HG02763 (cell line): Measurements from ENCODE around the gene ZFY.

ENCODE experiments used
- ATAC-seq: cut with Tn5 transposase; IDR thresholded peaks from one replicate; pipeline ENCODE4 v1.9.1; 2021; ENCODE audit warnings: mild to moderate bottlenecking, moderate library complexity; ENCODE audit not compliant: unreplicated experiment

The ZFY gene

DNA sequence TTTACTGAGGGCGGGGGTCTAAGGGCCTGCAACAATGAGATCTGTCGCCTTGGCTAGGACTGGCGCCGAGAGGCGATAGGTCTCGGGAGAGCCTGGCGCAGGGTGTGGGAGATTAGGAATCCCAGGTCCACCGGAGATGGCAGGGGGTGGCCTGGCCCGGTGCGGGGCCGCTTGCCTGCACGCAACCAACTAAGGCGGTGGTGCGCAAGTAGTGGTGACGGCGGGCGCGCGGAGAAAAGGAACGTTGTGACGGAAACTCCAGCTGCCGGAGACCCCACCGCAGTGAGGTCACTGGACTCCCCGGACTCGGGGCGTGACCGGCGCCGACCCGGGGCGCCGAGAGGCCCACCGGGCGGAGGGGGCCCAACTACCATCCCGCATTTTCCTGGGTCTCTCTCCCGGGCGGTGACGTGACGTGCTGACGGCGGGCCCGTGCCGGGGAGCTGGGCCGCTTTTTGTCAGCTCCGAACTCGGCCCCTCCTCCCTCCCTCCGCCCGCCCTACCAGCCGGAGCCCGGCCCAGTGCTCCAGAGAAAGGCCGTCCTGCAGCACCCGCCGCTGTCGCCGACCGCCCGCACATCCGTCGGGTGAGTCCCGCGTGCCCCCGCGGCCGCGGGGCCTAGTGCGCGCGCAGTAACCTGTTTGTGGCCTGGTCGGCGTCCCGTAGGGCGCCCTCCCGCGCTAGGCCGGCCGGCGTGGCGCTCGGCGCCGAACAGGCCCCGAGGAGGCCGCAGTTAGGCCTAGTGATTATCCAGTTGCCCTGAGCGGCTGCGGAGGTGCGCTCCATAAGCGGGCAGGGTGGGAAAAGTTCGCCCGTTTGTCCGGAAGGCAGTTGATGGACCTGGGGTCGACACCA, at the start of gene ZFY:
ZFY (plus strand) TSS at position 521 of the 855 bp plus-strand sequence. CDS start 18,556 bp downstream, outside the sequence.
- no peak for ATAC-seq

DNA sequence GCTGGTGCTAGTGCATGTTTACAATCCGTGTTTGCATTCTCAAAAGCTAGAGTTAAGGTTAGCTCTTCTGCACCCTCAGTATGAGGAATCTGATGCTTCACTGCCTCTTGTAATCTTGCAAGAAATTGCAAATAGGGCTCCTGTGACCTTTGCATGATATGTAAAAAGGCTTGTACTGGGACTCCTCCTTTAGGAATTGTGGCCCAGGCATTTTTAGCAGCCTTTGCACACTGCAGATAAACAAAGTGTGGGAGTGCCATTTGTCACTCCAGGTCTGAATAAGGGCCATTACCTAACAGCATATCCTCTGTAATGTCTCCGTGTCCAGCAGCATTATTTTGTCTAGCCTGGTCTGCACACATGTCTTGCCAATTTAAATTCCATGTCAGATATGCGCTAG, 49.3 kb upstream of the ZFY start:
- ATAC-seq: no peak

DNA sequence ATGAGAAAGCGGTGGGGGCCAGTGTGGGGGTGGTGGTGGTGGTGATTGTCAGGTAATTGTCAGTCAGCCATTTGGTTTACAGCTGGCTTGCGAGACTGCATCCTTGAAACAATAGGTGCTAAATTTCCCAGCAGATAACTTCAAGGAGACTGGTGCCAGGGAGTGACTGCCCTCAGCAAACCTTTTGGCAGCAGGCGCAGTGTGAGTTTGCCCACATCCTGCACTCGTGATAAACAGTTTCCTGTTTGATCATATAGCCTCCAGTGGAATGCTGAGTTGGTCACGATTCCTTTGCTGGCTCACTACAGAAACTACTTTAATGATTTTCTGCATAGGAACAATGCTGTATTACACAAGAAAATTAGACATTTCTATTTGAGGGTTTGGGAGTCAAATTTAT, 47.8 kb upstream of the ZFY start:
- no peak for ATAC-seq

DNA sequence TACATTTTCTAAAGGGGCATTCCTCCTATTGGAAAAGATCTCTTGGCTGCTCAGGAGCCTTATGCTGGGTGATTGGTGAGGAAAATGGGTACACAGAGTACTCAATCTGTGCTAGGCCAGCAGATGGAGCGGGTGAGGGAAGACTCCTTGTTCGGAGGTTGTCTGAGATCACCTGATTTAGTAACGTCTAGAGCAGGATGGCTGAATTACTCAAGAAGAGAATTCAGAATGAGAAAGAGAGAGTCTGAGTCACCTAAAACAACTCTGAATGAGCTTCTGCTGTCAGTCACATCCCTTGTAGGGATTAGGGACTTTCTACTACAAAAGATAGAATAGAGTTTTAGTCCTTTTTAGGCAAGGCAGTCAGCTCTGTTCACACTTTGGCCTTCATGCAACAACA, 47.2 kb upstream of the ZFY start:
- no peak for ATAC-seq

DNA sequence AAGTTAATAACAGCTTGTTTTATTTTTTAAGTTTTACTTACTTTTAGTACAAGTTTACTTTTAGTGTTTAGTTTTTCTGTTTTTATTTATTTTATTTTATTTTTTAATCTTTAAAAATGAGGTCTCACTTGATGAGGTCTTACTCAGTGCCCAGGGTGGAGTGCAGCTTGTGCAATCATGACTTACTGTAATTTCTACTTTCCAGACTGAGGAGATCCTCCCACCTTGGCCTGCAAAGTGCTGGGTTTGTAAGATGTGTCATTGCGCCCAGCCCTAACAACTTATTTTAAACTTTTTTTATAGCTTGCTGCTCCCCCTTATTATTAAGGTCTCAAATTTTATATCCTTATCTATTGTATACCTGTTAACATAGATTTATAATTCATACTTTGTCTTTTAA, 41.7 kb upstream of the ZFY start:
- no peak for ATAC-seq

DNA sequence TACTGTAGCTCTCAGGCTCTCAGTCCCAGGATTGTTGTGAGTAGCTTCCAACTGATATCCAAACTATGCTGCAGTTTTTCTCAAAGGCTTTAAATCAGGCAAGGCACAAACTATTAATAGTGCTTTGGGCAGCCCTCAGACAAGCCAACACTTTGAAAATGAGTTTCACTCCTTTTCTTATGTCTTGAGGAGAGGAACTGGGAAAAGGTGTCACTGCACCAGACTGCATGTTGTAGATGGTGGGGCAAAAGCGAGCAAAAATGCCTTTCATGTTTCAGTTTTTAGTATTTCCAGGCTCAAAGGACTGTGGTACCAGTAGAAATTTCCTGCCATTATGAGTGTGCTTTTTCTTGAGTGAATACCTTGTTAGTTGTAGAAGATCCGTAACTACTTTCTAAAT, 39.1 kb upstream of the ZFY start:
- no peak for ATAC-seq

DNA sequence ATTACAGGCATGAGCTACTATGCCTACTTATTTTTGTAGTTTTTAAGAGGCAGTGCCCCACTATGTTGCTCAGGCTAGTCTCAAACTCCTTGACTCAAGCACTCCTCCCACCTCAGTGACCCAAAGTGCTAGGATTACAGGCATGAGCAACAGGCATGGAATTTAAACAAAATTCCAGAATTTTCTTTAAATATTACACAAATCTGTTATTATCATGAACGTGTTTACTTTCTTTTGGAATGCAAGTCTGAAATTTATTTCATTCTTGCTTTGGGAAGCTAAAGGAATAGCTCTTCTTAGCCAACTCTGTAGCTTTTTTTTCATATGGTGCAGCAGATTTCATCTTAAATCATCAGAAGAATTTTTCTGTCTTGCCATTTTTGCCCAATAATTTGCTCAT, 27.8 kb upstream of the ZFY start:
- no peak for ATAC-seq

DNA sequence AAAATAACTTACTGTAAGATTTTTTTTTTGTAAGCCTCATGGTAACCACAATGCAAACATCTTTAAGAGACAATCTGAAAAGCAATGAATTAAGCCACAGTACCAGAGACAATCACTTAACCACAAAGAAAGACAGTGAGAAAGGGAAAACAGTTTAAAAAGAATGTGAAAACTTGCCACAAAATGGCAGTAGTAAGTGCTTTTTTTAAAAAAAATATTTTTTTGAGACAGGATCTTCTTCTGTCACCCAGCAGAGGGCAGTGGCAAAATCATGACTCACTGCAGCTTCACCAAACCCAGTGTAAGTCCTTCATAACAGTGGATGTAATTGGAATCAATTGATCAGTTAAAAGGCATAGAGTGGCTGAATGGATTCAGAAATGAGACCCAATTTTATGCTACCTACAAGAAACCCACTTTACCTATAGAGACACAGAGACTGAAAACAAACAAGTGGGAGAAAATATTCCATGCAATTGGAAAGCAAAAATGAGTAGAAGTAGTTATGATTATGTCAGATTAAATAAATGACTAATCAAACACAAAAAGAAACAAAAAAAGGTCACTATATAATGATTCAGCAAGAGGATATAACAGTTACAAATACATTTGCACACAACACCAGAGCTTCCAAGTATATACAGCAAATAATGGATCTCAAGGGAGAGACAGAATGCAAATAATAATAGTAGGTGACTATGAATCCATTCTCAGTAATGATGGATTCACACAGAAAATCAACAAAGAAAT, 21.9 kb upstream of the ZFY start:
- no peak for ATAC-seq

DNA sequence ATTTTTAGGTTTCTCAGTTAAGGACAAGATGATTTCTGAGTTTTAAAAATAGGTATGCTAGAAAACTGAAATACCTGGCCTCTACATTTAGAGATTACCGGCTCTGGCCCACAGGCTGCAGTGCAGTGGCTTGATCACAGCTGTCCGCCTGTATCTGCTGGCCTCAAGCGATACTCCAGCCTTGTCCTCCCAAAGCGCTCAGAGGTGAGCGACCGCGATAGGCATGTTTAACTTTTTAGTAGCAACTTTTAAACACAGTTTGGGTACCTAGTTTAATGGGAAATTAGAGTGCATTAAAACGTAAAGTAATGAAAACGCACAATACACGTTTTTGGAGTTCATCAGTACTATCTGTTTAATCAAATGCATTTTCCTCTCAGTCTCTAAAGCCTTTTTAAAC, 1.1 kb upstream of the ZFY start:
- ATAC-seq: no peak

DNA sequence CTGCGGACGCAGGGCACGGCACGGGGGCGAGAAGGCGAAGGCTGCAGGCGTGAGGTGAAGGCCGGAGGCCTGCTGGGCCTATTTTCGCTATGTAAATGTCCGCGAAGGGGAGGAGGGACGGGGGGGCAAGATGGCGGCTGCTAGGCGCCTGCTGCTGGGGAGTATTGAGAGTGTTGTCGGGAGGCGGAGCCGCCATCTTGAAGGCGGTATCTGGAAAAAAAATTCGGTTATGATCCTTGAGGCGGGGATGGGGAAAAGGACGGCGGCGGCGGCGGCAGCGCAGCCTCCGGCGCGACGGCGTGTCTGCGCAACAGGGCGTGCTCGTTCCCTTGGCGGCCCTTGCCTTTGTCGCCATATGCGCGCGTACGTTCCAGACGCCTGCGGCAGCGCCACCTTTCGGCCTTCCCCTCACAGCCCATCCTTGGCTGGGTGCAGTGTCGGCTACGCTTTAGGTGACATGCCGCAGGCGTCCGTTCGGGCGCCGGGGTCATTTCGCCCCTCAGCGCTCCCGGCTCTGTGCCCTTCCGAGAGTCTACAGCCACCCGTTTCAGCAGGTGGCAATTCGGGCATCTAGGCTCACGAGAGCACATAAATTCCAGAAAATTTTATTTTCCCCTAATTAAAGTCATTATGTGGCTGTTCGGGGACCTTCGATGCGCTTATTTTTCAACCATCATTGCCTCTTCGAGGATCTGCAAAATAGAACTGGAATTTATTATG, 695 bp downstream of the ZFY start:
- ATAC-seq: no peak

DNA sequence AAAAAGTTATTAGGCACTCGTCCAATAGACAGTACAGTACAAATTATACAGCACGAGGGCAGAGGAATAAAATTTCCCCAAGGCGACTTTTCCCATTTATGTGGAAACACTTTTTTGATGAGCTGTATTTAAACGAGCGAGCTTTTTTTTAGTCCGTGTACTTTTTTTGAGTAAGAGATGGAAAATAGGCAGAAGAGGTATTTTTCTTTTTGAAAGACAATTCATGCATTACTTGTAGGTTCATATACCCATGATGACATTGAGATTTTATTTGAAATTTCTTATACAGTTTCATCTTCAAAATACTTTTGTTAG, 1.2 kb downstream of the ZFY start:
- ATAC-seq: no peak

DNA sequence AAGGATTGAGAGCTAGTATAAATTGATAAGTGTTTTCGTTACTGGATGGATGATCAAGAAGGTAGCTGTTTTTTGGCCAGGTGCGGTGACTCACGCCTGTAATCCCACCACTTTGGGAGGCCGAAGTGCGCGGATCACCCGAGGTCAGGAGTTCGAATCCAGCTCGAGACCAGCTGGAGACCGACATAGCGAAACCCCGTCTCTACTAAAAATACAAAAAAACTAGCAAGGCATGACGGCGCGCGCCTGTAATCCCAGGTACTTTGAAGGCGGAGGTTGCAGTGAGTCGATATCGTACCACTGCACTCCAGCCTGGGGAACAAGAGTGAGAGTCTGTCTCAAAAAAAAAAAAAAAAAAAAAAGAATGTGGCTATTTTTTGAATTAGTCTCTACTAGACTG, 2.0 kb downstream of the ZFY start:
- no peak for ATAC-seq

DNA sequence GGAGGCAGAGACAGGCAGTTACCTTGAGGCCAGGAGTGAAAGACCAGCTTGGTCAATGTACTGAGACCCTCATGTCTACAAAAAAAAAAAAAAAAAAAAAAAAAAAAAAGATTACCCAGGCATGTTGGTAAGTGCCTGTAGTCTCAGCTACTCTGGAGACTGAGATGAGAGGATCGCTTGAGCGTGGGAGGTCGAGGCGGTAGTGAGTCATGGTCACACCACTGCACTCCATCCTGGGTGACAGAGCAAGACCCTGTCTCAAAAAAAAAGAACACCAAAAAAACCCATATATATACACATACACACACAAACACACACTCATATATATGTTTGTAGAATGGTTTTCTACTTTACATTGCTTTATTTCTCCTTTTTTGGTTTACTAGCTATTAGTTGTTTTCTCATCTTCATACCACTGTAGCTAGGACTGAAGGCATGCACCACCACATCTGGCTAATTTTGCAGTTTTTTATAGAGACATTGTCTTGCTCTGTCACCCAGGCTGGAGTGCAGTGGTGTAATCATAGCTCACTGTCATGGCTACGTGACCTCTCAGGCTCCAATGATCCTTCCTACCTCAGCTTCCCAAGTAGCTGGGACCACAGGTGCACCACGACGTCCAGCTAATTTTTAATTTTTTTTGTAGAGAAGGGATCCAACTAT, 14.5 kb downstream of the ZFY start:
- ATAC-seq: no peak

DNA sequence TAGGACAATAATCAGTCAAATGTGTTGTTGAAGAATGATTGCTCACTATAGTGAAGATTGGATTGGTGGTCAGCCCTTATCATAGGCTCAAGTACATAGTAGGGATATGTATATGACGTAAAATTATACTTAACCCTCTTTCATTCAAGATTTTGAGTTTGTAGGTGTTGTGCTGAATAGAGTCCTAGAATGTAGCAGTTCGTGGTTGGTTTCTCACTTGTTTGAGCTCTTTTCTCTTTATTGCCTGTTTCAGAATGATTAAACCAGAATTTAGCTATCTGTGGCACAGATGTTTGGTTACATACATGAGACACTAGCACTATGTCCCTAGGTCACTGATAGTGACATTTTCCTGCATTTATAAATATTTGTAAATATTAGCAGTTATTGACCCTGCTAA, 15.5 kb downstream of the ZFY start:
- ATAC-seq: no peak

DNA sequence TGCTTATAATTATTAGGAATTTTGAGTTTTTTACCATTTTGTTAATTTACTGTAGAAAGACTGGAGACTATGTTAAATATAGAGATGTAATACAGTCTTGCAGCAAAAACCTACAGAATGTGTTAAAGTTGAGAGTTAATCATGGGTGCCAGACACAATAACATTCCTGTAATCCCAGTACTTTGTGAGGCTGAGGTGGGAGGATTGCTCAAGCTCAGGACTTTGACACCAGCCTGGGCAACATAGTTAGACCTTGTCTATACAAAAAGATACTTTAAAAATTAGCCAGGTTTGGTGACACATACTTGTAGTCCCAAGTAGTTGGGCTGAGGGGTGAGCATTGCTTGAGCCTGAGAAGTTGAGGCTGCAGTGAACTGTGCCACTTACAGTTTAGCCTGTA, 17.7 kb downstream of the ZFY start:
- no peak for ATAC-seq

DNA sequence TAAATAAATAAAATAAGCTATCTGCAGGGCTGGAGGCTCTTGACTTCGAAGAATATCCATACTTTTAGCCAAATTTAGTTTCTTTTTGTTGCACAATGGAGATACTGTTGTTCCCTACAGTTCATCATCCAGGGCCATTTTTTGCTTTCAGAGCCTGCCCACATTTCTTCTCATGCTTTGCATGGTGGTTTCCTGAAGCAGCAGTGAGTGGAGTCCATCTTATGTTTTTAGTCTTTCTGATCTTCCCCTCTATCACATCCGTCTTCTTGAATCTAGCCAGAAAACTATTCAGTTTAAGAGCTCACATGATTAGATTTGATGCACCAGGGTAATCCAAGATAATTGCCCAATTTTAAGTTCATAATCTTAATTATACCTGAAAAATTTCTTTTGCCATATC, 19.6 kb downstream of the ZFY start:
- ATAC-seq: no peak

DNA sequence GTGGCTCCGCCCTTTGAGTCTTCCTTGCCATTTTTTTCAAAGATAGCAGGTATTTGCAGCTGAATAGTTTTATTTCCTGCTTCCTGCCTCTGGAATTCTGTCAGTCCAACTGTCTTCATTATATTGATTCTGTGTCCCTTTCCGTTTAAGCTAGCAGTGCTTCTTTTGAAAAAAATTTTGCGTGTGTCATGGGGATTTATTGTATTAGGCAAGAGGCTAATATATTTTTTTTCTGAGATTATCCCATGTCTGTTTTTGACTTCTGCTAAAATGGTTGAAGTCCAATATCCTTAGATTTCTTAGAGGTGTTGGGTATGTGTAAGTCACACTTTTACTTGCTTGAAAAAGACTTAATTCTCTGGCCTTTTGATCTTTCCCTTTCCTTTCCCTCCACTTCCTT, 20.4 kb downstream of the ZFY start:
- ATAC-seq: no peak

DNA sequence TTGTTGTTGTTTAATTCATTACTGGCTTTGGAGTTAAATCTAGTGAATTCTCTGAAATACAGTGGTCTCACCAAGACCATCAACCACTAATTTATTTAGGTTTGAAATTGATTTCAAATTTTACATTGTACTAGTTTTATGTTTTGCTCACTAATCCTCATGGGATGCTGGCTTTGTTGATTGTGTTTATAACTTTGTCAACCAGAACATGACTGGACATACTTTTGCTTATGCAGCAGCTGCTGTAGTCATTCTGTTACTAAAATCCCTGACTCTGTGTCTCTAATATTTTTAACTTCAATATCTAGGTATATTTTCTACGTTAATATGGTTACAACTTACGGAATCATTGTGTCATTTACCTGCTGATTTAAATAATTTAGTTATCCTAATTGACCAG, 26.9 kb downstream of the ZFY start:
- no peak for ATAC-seq

DNA sequence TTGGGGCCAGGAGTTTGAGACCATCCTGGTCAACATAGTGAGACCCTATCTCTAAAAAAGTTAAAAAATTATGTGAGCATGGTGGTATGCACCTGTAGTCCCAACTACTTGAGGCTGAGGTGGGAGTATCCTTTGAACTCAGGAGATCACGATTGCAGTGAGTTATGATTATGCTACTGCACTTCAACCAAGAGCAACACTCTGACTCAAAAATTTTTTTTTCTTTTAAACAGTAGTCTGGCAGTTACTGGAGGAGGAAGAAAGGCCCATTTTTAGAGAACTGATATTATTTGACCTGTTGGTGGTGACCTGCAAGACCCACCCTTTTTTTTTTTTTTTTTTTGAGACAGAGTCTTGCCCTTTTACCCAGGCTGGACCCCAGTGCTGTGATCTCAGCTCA, 29.6 kb downstream of the ZFY start:
- no peak for ATAC-seq

DNA sequence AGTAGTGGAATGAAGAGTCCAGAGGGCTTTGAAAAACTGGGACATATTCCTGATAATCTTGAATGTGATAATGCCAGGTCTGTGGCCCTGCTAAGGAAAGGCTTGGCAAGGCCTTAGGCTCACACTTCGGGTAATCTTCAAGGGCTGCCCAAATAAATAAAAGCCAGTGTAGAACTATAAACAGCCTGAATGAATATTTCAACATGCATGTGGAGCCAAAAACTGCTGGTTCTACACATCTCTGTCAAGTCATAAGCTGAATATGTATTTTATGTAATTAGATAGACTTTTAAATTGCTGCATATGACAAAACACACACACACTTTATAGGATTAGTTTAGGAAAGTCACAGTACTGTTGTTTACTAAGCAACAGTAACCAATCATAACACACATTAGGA, 30.4 kb downstream of the ZFY start:
- no peak for ATAC-seq

DNA sequence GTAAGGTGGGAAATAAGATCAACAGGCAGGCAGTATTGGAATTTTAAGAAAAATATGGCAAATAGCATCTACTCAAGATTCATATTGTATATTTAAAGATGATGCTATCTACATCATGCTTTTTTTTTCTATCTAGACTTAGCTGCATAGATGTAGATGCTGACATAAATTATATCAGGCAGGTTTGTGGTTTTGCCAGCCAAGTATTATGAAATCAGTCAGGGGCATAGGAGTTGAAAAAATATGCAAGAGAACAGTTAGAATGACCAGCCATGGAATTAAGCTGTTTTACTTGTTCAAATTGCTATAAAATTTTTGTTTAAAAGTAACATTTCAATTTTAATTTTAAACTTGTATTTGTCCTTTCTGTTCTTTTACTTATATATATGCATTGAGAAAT, 34.4 kb downstream of the ZFY start:
- ATAC-seq: no peak
